T-helper 2 cell treated with Interferon-gamma antibody and Interleukin-4, amounts not matched to agents 5 μg/mL and 100 μg/mL, for 36 hours (primary cell): ENCODE results near the gene UBE2E2.
"Not testable (repeated sequence)": the region's sequence is repeated elsewhere in the genome, so short reads cannot be mapped to it uniquely, and the experiment has no call there.

Source experiments
- DNase-seq: peaks from one replicate; pipeline ENCODE4 v3.0.0; 2021; ENCODE audit warnings: low spot score
- H3K27ac Mint-ChIP-seq: one replicate; pipeline ENCODE4 v1.8.0; 2021; ENCODE audit warnings: mild to moderate bottlenecking, mixed read lengths
- H3K27me3 Mint-ChIP-seq: one replicate; pipeline ENCODE4 v1.8.0; 2021; ENCODE audit warnings: low read depth, mixed read lengths
- H3K36me3 Mint-ChIP-seq: one replicate; pipeline ENCODE4 v1.8.0; 2021; ENCODE audit warnings: low read depth, mixed read lengths
- H3K4me1 Mint-ChIP-seq: one replicate; pipeline ENCODE4 v1.8.0; 2021; ENCODE audit warnings: low read depth, mixed read lengths
- H3K4me3 Mint-ChIP-seq: one replicate; pipeline ENCODE4 v1.8.0; 2022; ENCODE audit warnings: mild to moderate bottlenecking, moderate library complexity, mixed read lengths
- H3K9me3 Mint-ChIP-seq: one replicate; pipeline ENCODE4 v1.8.0; 2021; ENCODE audit warnings: mixed read lengths

UBE2E2 gene

DNA sequence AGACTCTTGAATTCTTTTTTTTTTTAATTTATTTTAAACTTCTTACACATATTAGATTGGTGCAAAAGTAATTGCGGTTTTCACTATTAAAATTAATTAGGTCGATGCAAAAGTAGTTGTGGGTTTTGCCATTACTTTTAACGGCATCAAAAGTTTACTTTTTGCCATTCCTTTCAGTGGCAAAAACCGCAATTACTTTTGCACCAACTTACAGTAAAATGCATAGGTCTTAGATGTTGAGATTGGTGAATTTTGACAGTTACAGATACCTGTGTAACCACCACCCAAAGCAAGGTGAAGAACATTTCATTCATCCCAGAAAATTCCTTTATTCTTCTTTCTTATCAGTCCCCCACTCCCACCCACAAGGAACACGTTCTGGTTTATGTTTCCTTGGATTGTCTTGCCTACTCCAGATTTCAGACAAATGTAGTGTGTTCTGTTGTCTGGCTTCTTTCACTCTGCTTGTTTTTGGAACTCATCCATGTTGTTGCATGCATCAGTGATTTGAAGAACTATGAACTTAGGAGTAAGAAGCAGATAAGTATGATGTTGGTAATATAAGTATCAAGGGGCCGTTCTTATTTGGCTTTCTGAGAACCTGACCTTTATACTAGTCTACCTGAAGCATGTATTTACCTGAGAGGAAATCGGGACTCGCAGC lies 404.2 kb downstream of the UBE2E2 start:
- Mint-ChIP-seq H3K4me3 (no peak overlapping the region), H3K4me1 (no peaks in the 10 kb centered on the region), H3K27ac (no peak overlapping the region), H3K27me3 (no peaks in the 10 kb centered on the region), H3K9me3 (no peaks in the 10 kb centered on the region), H3K36me3 (no peaks in the 10 kb centered on the region)
- no peak for DNase-seq

DNA sequence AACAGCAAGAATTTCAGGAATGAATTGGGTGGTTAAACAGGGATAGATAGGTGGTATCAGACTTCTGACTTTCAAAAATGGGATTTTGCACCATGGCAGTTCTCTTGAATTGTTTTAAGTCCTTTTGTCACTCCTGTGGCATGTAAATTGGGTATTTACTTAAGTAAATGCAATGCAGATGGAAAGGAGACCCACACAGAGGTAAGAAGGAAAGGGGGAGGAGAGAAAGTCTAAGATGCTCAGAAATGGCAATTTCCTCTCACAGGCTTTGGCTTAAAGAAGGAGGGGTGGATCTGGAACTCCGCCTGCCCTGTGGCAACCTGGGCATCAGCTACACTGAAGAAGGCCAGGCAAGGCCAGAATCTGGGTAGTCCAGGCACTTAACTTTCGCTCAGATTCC lies 405.5 kb downstream of the UBE2E2 start:
- H3K9me3 Mint-ChIP-seq, result no peaks in the 10 kb centered on the region
- H3K4me1 Mint-ChIP-seq, result no peaks in the 10 kb centered on the region
- H3K27ac Mint-ChIP-seq, result no peak overlapping the region

DNA sequence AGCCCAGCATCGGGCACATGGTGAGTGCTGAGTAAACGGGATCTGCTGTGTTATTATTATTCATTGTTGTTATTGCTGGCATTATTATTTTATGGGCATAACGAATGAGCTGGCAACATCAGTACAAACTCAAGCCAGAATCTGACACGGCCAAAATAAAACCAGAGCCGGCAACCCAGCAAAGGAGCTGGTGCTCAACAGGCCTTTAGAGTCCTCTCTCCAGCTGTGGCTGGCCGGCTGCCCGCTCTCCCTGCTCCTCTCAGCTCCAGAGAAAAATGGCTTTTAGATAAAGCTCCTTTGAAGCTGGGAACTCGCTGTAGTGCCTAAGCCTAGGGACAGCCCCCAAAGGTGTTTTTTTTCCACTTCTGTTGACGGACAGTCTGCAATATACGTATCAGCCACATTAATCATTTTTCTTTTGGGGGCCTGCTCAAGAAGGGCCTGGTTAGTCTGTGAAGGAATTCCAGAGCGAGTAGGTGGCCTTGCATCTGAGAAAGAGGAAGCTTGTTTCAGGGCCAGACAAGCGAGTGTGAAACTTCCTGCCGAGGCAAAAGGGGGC lies 408.7 kb downstream of the UBE2E2 start:
- no peaks in the 10 kb centered on the region for H3K9me3 Mint-ChIP-seq
- no peaks in the 10 kb centered on the region for H3K36me3 Mint-ChIP-seq
- no peak overlapping the region for H3K27ac Mint-ChIP-seq
- peaks cover 2% of the 10 kb centered on the region for H3K27me3 Mint-ChIP-seq
- H3K4me3 Mint-ChIP-seq, result no peak overlapping the region
- H3K4me1 Mint-ChIP-seq, result no peaks in the 10 kb centered on the region
- DNase-seq, result no peak

More for the DNA sequence above, 405.5 kb downstream of the UBE2E2 start:
- Mint-ChIP-seq H3K36me3 (no peaks in the 10 kb centered on the region), H3K4me3 (no peak overlapping the region), H3K27me3 (peaks cover 2% of the 10 kb centered on the region)
- DNase-seq, result no peak

DNA sequence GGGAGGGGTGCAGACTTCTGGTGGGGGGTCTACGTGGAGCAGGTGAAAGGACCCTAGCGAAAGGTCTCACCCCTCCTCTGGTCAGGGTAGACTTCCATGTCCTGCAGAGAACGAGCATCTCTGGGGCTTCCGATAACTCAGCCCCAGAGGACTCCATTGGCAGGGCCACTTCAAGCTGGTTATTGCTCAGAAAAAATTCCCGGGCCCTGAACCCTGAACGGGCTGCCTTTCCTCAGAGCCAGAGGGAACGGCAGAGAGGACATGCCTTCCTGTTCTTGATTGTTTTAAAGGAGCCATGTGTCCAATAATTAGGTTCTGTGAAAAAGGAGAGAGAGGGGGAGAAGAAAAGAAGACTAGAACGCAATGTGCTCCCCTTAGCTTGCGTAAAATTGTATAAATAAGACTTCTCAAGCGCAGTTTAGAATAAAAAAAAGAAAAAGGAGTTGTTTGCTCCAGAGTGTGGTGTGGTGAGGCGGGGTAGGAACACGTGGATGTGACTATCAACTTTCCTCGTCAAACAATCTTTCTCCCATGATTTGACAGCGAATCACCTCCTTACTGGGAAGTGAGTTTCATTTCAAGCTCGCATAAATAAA lies 409.3 kb downstream of the UBE2E2 start:
- peaks cover 2% of the 10 kb centered on the region for H3K27me3 Mint-ChIP-seq
- no peak overlapping the region for H3K27ac Mint-ChIP-seq
- DNase-seq, result no peak
- H3K9me3 Mint-ChIP-seq, result peaks cover 4% of the 10 kb centered on the region
- H3K4me1 Mint-ChIP-seq, result peaks cover 3% of the 10 kb centered on the region
- H3K4me3 Mint-ChIP-seq, result no peak overlapping the region
- H3K36me3 Mint-ChIP-seq, result no peaks in the 10 kb centered on the region

DNA sequence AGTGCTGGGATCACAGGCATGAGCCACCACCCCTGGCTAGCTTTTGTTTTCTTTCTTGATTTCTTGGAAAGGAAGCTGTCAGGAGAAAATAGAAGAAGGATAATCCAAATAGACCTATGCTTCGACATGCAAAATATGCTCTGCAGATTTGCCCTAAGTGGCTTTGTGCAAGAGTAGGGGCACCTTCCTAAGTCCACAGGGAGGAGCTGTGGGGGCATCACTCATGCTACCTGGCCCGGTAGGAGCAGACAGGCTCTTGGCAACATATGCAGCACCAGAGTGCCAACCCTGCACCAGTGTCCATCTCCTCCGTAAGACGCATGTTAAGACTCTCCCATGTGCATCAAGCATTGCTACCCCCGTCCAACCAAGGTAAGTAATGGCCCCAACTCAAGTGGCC lies 411.9 kb downstream of the UBE2E2 start:
- Mint-ChIP-seq H3K27ac (no peak overlapping the region), H3K4me3 (no peak overlapping the region), H3K9me3 (peaks cover 11% of the 10 kb centered on the region), H3K4me1 (peaks cover 3% of the 10 kb centered on the region), H3K27me3 (peaks cover 2% of the 10 kb centered on the region), H3K36me3 (no peaks in the 10 kb centered on the region)
- no peak for DNase-seq

DNA sequence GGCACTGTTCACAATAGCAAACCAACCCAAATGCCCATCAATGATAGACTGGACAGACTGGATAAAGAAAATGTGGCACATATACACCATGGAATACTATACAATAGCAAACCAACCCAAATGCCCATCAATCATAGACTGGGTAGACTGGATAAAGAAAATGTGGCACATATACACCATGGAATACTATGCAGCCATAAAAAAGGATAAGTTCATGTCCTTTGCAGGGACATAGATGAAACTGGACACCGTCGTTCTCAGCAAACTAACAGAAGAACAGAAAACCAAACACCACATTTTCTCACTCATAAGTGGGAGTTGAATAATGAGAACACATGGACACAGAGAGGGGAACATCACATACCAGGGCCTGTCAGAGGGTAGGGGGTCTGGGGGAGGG lies 415.3 kb downstream of the UBE2E2 start:
- H3K27me3 Mint-ChIP-seq, DNase-seq, H3K36me3 Mint-ChIP-seq, H3K4me1 Mint-ChIP-seq, H3K4me3 Mint-ChIP-seq, H3K27ac Mint-ChIP-seq: not testable (repeated sequence)
- peaks cover 11% of the 10 kb centered on the region for H3K9me3 Mint-ChIP-seq

DNA sequence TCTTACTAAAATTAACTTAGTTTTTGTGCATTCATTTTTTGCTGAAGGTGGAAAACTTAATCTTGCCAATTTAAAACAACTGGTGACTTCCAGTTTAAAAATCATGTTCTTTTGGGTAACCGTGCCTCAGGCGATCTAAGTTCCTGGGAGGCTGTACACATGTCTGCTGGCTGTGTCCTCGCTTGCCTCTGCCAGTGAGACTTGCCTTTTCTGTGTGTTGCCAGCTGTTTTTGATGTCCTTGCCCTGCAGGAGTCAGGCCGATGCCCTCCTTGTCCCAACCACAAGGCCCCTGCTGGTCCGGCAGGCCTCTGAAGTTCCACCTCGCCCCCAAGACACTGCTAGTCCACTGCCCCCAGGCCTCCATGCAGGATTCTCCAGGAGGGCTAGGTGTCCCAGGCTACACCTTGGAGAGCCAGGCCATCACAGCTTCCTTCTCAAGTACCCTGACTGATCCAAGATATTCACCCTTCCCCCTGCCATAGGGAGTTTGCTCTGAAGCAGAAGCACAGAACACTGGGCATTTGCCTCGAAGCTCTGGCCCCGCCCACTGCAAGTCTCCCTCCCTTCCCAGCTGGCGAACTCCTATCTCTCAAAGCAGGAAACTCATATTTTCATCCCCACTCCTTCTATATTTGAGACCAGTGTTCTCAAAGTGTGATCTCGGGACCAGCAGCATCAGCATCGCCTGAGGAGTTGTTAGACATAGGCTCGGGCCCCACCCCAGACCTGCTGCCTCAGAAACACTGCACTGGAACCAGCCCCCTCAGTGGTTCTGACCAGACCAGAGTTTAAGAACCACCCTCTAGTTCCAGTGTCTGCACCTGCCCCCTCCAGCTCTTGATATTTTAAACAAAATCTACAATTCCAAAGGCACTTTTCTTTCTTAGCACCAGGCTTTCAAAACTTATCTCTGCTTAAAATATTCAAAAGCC lies 416.8 kb downstream of the UBE2E2 start:
- Mint-ChIP-seq H3K4me1 (peaks cover 3% of the 10 kb centered on the region), H3K4me3 (no peak overlapping the region), H3K36me3 (no peaks in the 10 kb centered on the region), H3K27ac (no peak overlapping the region), H3K9me3 (peaks cover 11% of the 10 kb centered on the region), H3K27me3 (no peaks in the 10 kb centered on the region)
- DNase-seq, result no peak

DNA sequence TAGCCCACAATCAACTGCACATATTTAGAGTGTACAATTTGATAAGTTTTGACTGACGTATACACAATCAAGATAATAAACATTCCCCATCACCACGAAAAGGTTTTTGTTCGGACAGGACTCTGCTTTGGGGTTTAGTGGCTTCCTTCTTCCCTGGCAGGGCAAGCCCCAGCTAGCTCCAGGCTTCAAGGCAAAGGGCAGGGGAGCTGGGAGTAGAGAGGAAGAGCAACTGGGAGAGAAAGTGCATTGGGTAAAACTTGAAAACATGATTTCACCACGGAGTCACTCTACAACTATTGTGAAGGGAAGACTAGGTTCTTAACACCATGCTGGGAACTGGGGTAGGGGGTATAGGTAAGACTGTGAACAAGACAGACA lies 417.5 kb downstream of the UBE2E2 start:
- Mint-ChIP-seq H3K9me3 (peaks cover 11% of the 10 kb centered on the region), H3K4me1 (peaks cover 3% of the 10 kb centered on the region), H3K4me3 (no peak overlapping the region), H3K36me3 (no peaks in the 10 kb centered on the region), H3K27me3 (no peaks in the 10 kb centered on the region), H3K27ac (no peak overlapping the region)
- DNase-seq, result no peak

DNA sequence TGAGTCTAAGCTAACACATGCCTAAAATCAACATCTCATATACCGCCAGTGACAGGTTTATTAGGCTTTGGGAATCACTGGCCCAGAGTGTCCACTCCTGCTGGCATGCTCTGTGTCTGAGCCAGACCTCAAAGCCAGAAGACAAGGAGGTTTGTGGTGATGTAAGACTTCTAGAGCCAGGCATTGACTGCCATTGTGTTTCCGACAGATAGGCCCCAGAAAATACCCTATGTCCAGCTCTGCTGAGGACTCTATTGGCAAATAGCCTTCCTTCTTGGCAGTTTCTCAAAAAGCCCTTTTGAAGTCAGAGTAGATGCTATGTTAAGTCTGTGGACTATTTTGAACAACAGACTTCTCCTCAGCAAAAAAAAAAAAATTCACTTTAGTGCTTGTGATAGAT lies 420.7 kb downstream of the UBE2E2 start:
- no peak overlapping the region for H3K4me3 Mint-ChIP-seq
- H3K4me1 Mint-ChIP-seq, result no peaks in the 10 kb centered on the region
- H3K36me3 Mint-ChIP-seq, result no peaks in the 10 kb centered on the region
- H3K27ac Mint-ChIP-seq, result no peak overlapping the region
- no peaks in the 10 kb centered on the region for H3K9me3 Mint-ChIP-seq
- DNase-seq, result no peak
- H3K27me3 Mint-ChIP-seq, result no peaks in the 10 kb centered on the region

DNA sequence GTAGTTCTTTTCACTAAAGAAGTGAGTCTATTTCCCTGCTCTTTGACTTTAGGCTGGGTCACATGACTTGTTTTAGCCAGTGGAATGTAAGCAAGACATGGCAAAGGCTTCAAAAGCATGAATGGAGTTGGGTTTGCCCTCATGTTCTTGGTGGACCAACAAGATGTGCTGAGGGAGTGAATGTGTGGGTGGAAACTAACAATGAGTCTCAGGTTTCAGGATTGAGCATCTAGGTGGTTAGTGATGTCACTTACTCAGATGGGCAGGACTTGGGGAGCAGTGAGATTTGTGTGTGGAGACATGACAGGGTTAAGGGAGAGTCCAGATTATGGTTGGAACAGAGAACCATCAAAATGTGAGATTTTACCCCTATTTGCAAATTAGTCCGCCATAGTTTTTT lies 421.2 kb downstream of the UBE2E2 start:
- H3K4me1 Mint-ChIP-seq, result no peaks in the 10 kb centered on the region
- no peaks in the 10 kb centered on the region for H3K9me3 Mint-ChIP-seq
- no peak overlapping the region for H3K4me3 Mint-ChIP-seq
- no peak overlapping the region for H3K27ac Mint-ChIP-seq
- no peaks in the 10 kb centered on the region for H3K27me3 Mint-ChIP-seq
- H3K36me3 Mint-ChIP-seq, result no peaks in the 10 kb centered on the region
- no peak for DNase-seq

DNA sequence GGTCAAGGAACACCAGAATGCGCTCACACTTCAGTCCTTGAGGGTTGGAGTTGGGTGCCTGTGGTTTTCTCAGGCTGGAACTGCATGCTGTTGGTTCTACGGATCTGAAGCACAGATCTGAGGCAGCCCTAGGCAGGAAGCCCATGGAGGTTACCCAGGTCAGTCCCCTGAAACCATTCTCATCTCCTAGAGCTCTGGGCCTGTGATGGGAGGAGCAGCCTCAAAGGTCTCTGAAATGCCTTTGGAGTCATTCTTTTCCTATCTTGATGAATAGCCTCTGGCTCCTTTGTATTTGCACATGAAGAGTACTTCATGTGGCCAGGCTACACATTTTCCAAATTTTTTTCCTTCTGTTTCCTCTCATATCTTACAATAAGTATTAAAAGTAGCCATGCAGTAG lies 423.3 kb downstream of the UBE2E2 start:
- Mint-ChIP-seq H3K27ac (no peak overlapping the region), H3K4me1 (no peaks in the 10 kb centered on the region), H3K9me3 (no peaks in the 10 kb centered on the region), H3K27me3 (no peaks in the 10 kb centered on the region), H3K4me3 (no peak overlapping the region), H3K36me3 (no peaks in the 10 kb centered on the region)
- DNase-seq, result no peak

DNA sequence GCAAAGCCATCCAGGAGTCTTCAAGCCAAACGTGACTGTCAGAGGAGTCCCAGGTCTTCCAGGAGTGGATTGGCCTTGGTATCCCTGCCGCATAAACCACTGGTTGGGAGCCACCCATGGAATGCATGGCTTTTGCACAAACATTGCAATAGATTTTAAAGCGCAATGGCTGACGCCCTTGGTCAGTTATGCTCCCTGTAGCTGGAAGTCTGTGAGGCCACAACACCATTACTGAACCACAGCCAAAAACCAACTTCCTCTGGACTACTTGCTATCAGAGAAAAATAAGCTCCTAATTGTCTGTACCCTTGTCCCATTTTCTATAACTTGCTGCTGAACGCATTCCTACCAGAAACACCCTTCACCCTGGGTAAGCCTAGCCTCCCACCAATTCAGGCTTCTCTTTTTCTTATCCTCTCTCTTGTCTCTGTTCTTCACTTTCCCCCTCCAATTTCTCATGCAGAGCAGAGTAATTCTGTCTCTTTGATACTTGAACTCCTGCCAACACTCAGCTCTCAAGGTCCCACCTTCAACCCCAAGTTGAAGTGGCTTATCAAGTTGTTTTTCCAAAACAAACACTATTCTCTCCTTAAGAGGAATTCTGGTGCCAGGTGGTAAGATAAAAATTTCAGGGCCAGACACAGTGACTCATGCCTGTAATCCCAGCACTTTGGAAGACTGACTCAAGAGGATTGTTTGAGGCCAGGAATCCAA lies 426.2 kb downstream of the UBE2E2 start:
- no peak for DNase-seq
- H3K4me1 Mint-ChIP-seq, result no peaks in the 10 kb centered on the region

DNA sequence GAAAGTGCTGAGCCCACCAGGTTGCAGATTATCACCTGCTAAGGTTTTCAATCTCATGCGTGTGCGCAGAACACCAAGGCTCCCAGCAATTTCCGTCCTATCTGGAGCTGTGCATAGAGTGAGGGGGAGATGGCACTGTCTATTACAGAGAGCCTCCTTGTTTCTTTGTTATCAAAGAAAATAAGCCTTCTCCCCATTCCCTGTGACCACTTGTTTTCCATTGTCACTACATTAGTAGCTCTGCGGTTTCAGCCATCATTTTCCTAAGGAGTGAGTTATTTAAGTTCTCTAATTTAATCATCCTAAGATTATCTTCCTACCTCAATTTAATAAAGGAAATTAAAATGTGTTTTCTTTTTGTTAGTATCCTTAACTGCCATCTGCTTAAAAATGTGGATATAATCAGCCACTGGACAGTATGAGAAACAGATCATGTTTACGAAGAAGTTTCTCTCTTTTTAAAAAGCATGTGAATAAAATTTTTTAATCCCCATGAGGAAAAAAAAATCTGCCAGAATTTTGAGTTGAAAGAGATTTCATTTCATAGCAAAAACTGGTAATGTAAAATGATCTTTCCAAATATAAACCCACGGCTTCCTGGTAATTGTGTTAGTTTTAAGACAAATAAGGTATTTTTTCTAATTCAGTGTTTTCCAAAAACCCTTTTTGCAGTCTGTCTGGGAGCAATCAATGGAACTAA lies 430.3 kb downstream of the UBE2E2 start:
- no peak overlapping the region for H3K27ac Mint-ChIP-seq
- no peaks in the 10 kb centered on the region for H3K36me3 Mint-ChIP-seq
- H3K9me3 Mint-ChIP-seq, result no peaks in the 10 kb centered on the region
- H3K27me3 Mint-ChIP-seq, result no peaks in the 10 kb centered on the region
- no peaks in the 10 kb centered on the region for H3K4me1 Mint-ChIP-seq
- no peak for DNase-seq
- H3K4me3 Mint-ChIP-seq, result no peak overlapping the region

More for the DNA sequence above, 426.2 kb downstream of the UBE2E2 start:
- Mint-ChIP-seq H3K27me3 (no peaks in the 10 kb centered on the region), H3K27ac (no peak overlapping the region), H3K9me3 (no peaks in the 10 kb centered on the region), H3K36me3 (no peaks in the 10 kb centered on the region), H3K4me3 (no peak overlapping the region)
